GM03348 (cell line): ENCODE data around the gene RILPL2.
"Not testable (repeated sequence)": the region's sequence is repeated elsewhere in the genome, so short reads cannot be mapped to it uniquely, and the experiment has no call there.

Source experiments
- DNase-seq: peaks from one replicate; pipeline ENCODE4 v3.0.0; 2012; ENCODE audit warnings: low spot score

RILPL2 gene

DNA sequence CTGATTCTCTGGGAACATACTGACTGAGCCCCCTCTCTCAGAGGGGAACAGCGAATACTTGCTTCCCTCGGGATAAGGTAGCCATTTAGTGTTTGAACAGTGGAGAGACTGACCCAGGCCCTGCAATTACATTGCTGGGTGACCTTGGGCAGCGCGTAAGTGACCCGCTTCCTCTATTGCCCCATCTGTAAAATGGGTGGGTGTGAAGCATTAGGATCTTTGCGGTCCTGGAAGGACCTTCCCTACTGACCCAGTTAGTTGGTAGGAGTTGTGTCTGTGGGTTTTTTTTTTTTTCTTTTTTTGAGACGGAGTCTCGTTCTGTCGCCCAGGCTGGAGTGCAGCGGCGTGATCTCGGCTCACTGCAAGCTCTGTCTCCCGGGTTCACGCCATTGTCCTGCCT is 53.8 kb downstream of the RILPL2 start:
- DNase-seq = no peak

DNA sequence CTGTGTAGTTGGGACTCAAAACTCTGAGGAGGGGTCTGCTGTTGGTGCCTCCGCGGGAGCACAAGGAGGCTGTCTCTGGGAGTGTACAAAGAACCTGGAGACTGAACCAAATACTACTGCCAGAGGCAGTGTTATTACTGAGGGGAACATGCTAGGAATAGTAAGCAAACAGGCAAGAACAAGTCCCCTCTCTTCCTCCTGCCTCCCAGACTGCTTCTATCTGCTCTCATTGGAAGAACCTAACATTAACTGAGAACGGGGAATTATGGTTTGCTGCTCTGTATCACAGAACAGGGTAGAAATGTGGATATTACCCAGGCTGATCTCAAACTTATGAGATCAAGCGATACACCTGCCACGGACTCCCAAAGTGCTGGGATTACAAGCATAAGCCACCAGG is 57.1 kb downstream of the RILPL2 start:
- DNase-seq = no peak

DNA sequence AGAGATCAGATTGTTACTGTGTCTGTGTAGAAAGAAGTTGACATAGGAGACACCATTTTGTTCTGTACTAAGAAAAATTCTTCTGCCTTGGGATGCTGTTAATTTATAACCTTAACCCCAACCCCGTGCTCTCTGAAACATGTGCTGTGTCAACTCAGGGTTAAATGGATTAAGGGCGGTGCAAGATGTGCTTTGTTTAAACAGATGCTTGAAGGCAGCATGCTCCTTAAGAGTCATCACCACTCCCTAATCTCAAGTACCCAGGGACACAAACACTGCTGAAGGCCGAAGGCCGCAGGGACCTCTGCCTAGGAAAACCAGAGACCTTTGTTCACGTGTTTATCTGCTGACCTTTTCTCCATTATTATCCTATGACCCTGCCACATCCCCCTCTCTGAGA is 64.1 kb downstream of the RILPL2 start:
- not testable (repeated sequence) for DNase-seq

DNA sequence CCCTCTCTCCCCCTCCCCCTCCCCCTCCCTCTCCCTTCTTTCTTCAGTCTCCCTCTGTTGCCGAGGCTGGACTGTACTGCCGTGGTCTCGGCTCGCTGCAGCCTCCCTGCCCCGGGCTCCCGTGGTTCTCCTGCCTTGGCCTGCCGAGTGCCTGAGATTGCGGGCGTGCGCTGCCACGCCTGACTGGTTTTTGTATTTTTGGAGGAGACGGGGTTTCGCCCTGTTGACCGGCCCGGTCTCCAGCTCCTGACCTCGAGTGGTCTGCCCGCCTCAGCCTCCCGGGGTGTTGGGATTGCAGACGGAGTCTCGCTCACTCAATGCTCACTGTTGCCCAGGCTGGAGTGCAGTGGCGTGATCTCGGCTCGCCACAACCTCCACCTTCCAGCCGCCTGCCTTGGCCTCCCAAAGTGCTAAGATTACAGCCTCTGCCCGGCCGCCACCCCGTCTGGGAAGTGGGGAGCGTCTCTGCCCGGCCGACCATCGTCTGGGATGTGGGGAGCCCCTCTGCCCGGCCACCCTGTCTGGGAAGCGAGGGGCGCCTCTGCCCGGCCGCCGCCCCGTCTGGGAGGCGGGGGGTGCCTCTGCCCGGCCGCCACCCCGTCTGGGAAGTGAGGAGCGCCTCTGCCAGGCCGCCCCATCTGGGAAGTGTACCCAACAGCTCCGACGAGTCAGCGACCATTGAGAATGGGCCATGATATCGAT is 64.7 kb downstream of the RILPL2 start:
- not testable (repeated sequence) for DNase-seq

DNA sequence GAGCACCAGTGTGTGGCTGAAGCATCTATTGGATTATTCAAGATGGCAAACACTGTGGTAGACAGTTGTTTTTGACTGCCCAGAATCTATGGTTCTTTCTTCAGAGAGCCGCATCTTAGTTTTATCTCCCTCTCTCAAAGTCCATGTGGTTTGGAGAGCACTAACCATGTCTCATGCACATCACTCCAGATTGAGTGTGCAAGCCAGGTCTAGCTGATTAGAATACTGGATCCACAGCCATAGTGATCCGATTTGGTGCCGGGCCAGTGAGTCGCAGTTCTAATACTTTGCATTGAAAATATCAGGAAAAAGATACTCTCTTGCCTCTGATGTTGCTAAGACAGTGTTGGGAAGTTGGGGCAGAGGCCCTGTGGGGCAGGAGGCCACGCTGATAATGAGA is 67.3 kb downstream of the RILPL2 start:
- no peak for DNase-seq

DNA sequence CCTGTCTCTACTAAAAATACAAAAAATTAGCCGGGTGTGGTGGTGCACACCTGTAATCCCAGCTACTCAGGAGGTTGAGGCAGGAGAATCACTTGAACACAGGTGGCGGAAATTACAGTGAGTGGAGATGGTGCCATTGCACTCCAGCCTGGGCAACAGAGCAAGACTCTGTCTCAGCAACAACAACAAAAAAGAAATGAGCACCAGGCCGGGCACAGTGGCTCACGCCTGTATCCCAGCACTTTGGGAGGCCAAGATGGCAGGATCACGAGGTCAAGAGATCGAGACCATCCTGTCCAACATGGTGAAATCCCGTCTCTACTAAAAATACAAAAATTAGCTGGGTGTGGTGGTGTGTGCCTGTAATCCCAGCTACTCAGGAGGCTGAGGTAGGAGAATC is 68.1 kb downstream of the RILPL2 start:
- DNase-seq = not testable (repeated sequence)

DNA sequence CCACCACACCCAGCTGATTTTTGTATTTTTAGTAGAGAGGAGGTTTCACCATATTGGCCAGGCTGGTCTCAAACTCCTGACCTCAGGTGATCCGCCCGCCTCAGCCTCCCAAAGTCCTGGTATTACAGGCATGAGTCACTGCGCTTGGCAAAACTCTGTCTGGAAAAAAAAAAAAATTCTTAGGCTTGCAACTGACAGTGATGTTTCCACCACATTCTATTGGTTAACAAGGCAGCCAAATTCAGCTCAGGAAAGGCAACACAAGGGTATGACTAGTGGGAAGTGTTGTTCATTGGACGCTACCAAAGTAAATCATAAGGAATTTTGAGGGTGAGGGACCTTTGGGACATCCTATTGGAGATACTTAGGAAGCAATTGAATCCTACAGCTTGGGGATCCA is 69.0 kb downstream of the RILPL2 start:
- no peak for DNase-seq
